ENCODE results near the gene PLCH2. TPM values are rescaled to one million over a fixed set of nuclear protein-coding genes. Genes with fewer than 3 reads are reported as not detected.

PLCH2 gene
- total and polyA plus RNA-seq, 10 of the 15 experiments (the other 5 are each of a cell fraction or from before 2014, with no cell fraction given): 0.03 to 0.73 (median 0.24) TPM; not detected in 3

- Histone ChIP-seq H3K36me3 (ENCODE audit: control insufficient read depth in 2 of 2, insufficient read depth in 2 of 2, low read length in 1 of 2) (no peaks in the 10 kb centered on the region), H4K20me1 (ENCODE audit: control insufficient read depth, insufficient read depth) (no peaks in the 10 kb centered on the region), H3K4me1 (ENCODE audit: control insufficient read depth, insufficient read depth, low read length) (peaks cover 10% of the 10 kb centered on the region), H3K4me3 (no peak overlapping the region), H3K4me2 (ENCODE audit: control insufficient read depth, insufficient read depth) (no peak overlapping the region), H2AFZ (ENCODE audit: control insufficient read depth, low read depth, low read length) (no peak overlapping the region), H3K9me3 (replicated peaks; ENCODE audit: control insufficient read depth, insufficient read depth, low read length) (no peaks in the 10 kb centered on the region), H3K27ac (ENCODE audit: control insufficient read depth, insufficient read depth) (no peak overlapping the region), H3K9ac (ENCODE audit: control insufficient read depth, insufficient read depth, low read length) (no peak overlapping the region), H3K79me2 (ENCODE audit: control insufficient read depth, insufficient read depth, low read length) (no peaks in the 10 kb centered on the region), H3K27me3 (replicated peaks in 1 of 2; ENCODE audit: control insufficient read depth in 2 of 2, insufficient read depth in 2 of 2, low read length in 1 of 2) (no peaks in the 10 kb centered on the region)
- ChIA-PET SMC1A (ENCODE audit: uncharacterized antibody, unreplicated experiment) (no interaction called here), POLR2A (interaction anchor here (0.6 kb wide), 1 partner anchor 111 kb away, joined by 4 read pairs; no protein-coding TSS in a partner anchor), RAD21 (ENCODE audit: unreplicated experiment) (interaction anchor here (0.9 kb wide), 1 partner anchor 49 kb away, joined by 3 read pairs; no protein-coding TSS in a partner anchor), CTCF (interaction anchor here (0.9 kb wide), 1 partner anchor 28 kb away, joined by 4 read pairs; the partner anchor contains the start of gene PANK4)
- TF ChIP-seq TARDBP (IDR thresholded peaks at IDR 0.05; ENCODE audit: borderline replicate concordance): no peak
- TF ChIP-seq NBN (IDR thresholded peaks at IDR 0.05): no peak
- no peak for TF ChIP-seq PBX3 (IDR thresholded peaks at IDR 0.05; ENCODE audit: insufficient replicate concordance, low read depth, low read length)
- TF ChIP-seq E2F8 (IDR thresholded peaks at IDR 0.05; ENCODE audit: low read depth, partially characterized antibody): no peak
- no peak for TF ChIP-seq BMI1 (IDR thresholded peaks at IDR 0.05; ENCODE audit: borderline replicate concordance)
- TF ChIP-seq YBX1 (IDR thresholded peaks at IDR 0.05): no peak
- TF ChIP-seq POLR2A (IDR thresholded peaks at IDR 0.05; ENCODE audit: low read depth, low read length): no peak
- TF ChIP-seq STAT3 (IDR thresholded peaks at IDR 0.05; ENCODE audit: low read depth, low read length): no peak
- no peak for TF ChIP-seq ATF2 (IDR thresholded peaks at IDR 0.05; ENCODE audit: low read length)
- TF ChIP-seq KAT2A (conservative IDR thresholded peaks at IDR 0.05; ENCODE audit: control insufficient read depth, low read depth, low read length): no peak
- no peak for TF ChIP-seq CEBPZ (IDR thresholded peaks at IDR 0.05; ENCODE audit: low read depth, low read length)
- no peak for TF ChIP-seq IRF4 (IDR thresholded peaks at IDR 0.05; ENCODE audit: low read depth, low read length)
- no peak for TF ChIP-seq ZNF24 (IDR thresholded peaks at IDR 0.05)
- TF ChIP-seq NRF1 (conservative IDR thresholded peaks at IDR 0.05; ENCODE audit: low read depth, low read length): no peak
- ATAC-seq: no peak
- WGBS (ENCODE audit: insufficient coverage, insufficient replicate concordance, low lambda C conversion rate, missing lambda C conversion rate): 34% methylated on average over 3 of the region's 4 CpGs
- intact Hi-C loops (cut with micrococcal nuclease; ENCODE audit: unreplicated experiment): no loop called here
- FAIRE-seq: no peak
- no peak for DNase-seq (ENCODE audit: low read depth, low spot score)
- BruUV-seq (replicated peaks): no TSS peak
- in situ Hi-C loops (cut with MboI): no loop called here
Observed at GRCh38 chr1:2497891-2498290, 21.8 kb downstream of the PLCH2 start.

All from GM12878 (cell line).